HG03064 (cell line): ENCODE results near the gene DAZAP1.
A peak's percentile ranks its signal among the peaks of the same experiment; 100 is the strongest.

ENCODE experiments used
- ATAC-seq: cut with Tn5 transposase; IDR thresholded peaks from one replicate; pipeline ENCODE4 v1.9.1; 2021; ENCODE audit warnings: low read depth; ENCODE audit not compliant: unreplicated experiment

Gene DAZAP1

DNA sequence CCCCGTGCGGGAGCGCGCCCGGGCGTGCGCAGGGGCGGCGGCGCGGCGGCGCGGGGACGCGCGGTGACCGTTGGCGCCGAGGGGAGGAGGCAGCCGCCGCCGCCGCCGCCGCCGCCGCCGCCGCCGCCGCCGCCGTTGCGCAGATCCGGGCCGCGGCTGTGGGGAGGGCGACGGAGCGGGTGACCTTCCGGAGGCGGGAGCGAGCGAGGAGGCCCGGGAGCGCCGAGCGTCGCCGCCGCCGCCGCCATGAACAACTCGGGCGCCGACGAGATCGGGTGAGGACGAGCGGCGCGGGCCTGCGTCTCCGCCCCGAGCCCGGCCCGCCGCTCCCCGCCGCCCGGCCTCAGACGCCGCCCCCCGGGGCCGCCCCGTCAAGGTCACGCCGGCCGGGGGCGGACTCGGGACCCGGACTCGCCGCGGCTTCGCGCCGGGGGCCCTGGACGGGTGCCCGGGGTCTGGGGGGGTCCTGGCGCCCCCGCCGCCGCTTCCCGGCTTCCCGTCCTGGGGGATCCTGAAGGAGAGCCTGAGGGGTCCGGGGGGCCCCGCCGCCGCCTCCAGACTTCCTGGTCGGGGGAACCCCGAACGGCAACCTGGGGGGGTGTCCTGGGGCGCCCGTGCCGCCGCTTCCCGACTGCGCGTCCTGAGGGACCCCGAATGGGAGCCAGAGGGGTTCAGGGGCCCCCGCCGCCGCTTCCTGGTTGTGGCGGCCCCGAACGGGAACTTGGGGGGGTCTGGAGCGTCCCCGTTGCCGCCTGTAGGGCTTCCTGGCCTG lies at the start of gene DAZAP1:
Gene DAZAP1, plus strand, starts transcription at position 59 of the 772 bp plus-strand sequence. Its CDS starts 188 bp downstream, at position 247.
- peak; percentile 31 for ATAC-seq

- ATAC-seq: no peak
These were observed 47.1 kb upstream of the DAZAP1 start for GRCh38 chr19:1360126-1360817.

DNA sequence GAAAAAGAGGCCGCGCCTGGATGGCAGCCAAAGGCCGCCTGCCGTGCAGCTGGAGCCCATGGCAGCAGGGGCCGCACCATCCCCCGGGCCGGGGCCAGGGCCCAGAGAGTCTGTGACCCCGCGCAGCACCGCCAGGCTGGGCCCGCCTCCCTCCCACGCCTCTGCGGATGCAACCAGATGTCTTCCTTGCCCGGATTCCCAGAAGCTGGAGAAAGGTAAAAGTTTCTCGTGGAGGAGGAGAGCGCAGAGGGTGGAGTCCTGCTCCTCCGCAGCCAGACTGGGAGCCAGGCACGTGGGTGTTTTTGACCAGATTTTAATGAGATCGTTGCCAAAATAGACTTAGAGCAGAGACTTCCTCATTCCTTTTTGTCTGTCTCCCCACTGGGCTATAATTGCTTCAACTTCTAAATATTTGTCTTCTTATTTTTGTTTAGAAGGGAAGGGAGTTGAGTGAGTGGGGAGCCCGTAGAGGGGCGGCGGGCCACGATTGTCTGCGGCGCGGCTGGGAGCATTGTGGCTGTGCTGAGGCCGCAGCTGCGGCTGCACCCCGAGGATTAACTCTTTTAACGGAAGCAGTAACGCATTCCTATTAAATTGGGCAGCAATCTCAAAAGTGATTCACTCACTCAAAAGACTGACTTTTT lies 46.4 kb upstream of the DAZAP1 start:
- no peak for ATAC-seq

DNA sequence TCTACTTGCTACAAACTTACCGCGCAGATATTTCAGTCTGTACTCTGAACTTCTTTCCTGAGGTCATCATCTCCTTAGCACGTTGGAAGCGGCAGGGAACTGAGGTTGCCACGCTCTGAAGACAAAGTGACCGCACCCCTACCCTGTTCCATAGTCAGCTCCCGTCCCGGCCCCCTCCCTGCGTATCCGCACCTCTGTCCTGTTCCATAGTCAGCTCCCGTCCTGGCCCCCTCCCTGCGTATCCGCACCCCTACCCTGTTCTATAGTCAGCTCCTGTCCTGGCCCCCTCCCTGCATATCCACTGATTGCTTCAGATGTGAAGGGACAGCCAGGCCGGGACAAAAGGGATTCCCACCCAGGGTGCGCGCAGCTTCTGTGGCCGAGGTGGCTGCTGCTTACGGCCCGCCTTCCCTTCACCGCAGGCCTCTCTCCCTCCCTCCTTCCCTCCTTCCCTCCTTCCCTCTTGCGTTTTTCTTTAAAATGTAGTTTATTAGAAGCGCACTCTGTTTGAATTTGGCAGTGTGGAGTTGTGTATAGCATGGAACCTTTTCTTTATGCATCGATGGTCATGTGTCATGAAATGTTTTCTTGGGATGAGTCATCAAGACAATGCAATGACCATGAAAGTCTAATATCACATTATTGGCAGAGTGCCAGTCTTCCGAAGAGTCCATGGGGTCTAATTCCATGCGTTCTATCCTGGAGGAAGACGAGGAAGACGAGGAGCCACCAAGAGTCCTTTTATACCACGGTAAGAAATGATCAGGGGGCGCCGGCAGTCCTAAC lies 45.6 kb upstream of the DAZAP1 start:
- no peak for ATAC-seq

- no peak for ATAC-seq
These were observed 44.8 kb upstream of the DAZAP1 start for GRCh38 chr19:1362387-1363257.

GRCh38 chr19:1363599-1363998 lies 43.8 kb upstream of the DAZAP1 start:
- no peak for ATAC-seq

DNA sequence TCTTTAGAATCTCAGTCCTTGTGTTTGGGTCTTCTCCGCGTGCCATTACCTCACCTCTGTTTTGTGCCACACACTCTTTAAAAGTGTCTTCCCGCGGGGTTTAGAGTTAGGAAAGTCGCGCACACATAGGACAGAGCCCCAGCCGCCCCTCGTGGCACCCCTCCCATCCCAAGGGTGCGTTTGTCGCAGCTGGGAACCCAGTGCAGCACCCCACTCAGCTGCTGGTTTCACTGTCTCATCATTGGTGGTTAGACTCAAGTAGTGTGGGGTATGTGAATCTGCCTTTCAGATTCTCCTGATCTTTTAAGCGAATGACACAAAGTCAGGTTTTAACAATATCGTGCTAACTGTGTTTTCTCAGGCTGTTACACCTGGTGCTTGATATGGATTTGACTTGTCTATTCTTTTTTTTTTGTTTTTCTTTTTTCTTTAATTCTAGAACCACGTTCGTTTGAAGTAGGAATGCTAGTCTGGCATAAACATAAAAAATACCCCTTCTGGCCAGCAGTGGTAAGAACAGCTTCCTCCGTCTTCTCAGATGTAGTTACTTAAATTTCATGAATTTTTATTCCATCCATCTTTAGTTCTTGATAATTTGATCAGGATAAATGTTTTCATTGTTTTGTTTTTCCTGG lies 43.2 kb upstream of the DAZAP1 start:
- no peak for ATAC-seq

GRCh38 chr19:1365319-1366269 lies 41.8 kb upstream of the DAZAP1 start:
- no peak for ATAC-seq

DNA sequence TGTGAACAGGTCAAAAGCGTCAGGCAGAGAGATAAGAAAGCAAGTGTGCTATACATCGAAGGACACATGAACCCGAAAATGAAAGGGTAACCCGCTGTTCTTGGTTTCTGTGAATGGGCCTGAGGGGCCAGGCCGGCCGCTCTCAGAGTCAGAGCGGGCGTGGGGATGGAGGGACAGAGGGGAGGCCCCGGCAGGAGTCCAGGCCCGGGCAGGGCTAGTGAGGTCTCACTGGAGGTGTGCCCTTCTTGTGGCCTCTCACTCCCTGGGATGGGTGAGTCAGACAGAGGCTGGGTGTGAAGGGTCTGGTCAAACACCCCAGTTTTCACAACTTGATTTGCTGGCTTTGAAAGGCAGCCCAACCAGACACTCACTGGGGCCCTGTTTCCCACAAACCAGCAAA lies 41.1 kb upstream of the DAZAP1 start:
- no peak for ATAC-seq

GRCh38 chr19:1366899-1367870 lies 40.2 kb upstream of the DAZAP1 start:
- no peak for ATAC-seq

DNA sequence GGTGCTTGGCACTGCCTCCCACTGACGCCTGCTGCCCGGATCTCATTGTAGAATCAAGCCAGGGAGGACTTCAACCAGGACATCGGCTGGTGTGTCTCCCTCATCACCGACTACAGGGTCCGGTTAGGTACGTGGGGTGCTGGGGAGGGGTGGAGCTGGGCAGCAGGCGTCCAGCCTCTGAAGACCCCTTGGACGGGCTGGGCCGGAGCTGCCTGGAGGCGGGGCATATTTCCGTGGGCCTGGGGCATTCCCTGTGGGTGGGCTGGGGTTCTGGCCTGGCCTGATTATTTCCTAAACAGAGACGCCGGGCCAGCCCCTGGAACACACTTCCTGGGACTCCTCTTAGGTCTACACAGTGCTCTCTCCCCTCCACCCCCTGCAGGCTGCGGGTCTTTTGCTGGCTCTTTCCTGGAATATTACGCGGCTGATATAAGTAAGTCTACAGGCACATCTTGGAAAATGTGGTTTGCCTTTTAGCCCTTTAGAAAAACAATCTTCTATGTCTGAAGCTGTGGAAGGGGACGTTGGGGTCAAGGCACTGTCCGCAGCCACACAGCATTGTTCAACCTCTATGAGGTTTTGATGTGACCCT lies 38.1 kb upstream of the DAZAP1 start:
- ATAC-seq: no peak

DNA sequence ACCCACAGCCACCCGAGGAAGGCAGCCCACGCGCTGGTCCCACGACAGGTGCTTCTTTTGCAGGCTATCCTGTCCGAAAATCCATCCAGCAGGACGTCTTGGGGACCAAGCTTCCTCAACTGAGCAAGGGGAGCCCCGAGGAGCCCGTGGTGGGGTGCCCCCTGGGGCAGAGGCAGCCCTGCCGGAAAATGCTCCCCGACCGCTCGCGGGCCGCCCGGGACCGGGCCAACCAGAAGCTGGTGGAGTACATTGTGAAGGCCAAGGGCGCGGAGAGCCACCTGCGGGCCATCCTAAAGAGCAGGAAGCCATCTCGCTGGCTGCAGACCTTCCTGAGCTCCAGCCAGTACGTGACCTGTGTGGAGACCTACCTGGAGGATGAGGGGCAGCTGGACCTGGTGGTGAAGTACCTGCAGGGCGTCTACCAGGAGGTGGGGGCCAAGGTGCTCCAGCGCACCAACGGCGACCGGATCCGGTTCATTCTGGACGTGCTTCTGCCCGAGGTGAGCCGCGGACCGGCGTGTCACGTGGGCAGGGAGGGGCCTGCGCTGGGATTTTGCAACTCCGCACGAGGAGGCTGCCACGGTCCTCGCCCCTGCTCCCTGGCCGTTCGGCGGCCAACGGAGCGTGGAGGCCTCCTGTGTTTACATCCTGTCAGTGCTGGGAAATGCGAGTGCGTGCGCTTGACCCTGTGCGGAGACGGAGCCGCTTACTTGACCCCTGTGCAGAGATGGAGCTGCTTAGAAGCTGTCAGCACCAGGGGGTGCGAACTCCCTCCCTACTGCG lies 36.6 kb upstream of the DAZAP1 start:
- no peak for ATAC-seq

- no peak for ATAC-seq
These were observed 34.3 kb upstream of the DAZAP1 start for GRCh38 chr19:1373042-1373533.

DNA sequence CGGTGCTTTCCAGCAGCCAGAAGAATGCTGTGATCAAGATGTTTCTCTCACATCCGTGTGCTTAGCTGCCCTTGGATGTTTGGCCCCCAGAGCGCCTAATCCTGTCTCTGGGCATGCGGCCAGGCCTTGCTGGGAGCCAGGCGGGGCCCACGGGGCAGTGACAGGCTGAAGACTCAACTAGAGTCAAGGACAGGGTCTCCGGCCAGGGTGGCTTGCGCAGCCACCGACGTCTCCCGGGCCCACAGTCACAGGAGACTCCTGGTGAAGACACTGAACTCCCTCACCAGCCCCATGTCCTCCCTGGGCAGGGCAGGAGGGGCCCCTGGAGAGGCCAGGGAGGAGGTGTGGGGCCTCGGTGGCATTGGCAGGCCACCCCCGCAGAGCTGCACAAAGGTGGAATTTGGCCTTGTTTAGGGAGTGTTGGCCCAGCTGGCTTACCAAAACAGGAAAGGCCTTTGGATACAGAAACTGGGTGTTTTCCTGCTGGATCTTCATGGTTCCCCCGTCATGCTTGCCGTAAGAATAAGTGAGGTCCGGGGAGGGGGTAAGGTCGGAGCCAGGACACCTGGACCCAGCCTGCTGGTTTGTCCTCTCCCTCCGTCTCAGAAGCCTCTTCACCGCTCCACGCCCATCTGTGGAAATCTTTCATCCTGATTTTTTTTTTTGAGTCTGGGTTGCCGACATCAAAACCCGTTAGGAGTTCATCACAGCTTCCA lies 33.7 kb upstream of the DAZAP1 start:
- ATAC-seq: no peak

DNA sequence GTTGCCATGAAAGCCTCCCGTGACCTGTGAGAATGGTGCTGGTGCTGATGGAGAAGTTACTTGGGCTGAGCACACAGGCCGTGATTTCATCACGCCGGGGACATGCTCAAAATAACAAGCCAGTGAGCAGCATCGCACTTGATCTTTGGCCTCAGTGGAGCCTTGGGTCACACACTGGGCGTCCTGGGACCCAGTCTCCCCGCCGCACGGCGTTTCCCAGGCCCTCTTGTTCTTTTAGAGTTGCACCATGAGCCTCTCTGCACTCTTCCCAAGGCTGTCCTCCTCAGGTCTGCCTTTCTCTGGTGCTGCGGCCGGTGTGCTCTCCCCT lies 33.2 kb upstream of the DAZAP1 start:
- no peak for ATAC-seq
